Kidney epithelial cell (primary cell): ENCODE data around the gene SERPINA1. TPM values are rescaled to one million over a fixed set of nuclear protein-coding genes. Genes with fewer than 3 reads are reported as not detected.
A peak's percentile ranks its signal among the peaks of the same experiment; 100 is the strongest.

Source experiments
- DNase-seq: peaks from one replicate; pipeline ENCODE4 v3.0.0-alpha.2; 2010; ENCODE audit warnings: low read depth
- H3K27me3 ChIP-seq: 2 replicates; pipeline ENCODE4 v1.6.0; 2011; ENCODE audit warnings: low read length; ENCODE audit not compliant: control insufficient read depth, insufficient read depth
- H3K36me3 ChIP-seq: 2 replicates; pipeline ENCODE4 v1.5.1; 2011; ENCODE audit warnings: low read length; ENCODE audit not compliant: control insufficient read depth, insufficient read depth
- H3K4me3 ChIP-seq: 2 replicates; pipeline ENCODE4 v1.5.1; 2011; ENCODE audit warnings: low read depth, mild to moderate bottlenecking, control low read depth, low read length
- total RNA-seq: library from RNA; depleted of rRNA; stranded (reverse); fragments of >200 nt; gene quantifications from 2 replicates; pipeline ENCODE4 v1.2.3, GENCODE V29; 2015
- TF ChIP-seq, protein P1 (sequence below): IDR thresholded peaks from 2 replicates; pipeline ENCODE4 v1.5.1; 2011; ENCODE audit warnings: mild to moderate bottlenecking, moderate library complexity, low read length, control low read depth, inconsistent platforms; ENCODE audit not compliant: insufficient read depth, poor library complexity, severe bottlenecking

Gene SERPINA1
- 18.1 and 23.2 TPM in 2 replicates for total RNA-seq

DNA sequence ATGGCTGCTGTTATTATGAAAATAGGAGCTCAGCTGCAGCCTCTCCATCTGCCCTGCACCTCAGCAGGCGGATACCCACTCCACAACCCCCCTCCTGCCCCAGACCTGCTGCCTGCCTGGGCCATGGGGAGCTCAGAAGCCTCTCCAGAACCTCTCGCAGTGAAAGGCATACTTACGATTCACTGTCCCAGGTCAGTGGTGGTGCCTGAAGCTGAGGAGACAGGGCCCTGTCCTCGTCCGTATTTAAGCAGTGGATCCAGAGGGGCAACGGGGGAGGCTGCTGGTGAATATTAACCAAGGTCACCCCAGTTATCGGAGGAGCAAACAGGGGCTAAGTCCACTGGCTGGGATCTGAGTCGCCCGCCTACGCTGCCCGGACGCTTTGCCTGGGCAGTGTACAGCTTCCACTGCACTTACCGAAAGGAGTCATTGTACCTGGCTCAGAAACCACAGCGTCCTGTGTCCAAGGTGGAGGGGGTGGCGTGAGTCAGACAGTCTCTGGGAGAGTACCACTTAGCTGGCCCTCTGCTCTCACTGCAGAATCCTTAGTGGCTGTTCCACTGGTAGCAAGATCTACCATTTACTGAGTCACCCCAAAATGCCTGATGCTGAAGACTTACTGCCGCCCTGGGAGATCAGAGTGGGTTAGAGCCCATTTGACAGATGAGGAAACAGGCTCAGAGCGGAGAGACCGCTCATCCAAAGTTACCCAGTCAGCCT lies at the start of gene SERPINA1:
SERPINA1 (minus strand) TSS at position 219 of the 720 bp plus-strand sequence. CDS start 5,365 bp downstream, outside the sequence.
- TF ChIP-seq, protein P1, sequence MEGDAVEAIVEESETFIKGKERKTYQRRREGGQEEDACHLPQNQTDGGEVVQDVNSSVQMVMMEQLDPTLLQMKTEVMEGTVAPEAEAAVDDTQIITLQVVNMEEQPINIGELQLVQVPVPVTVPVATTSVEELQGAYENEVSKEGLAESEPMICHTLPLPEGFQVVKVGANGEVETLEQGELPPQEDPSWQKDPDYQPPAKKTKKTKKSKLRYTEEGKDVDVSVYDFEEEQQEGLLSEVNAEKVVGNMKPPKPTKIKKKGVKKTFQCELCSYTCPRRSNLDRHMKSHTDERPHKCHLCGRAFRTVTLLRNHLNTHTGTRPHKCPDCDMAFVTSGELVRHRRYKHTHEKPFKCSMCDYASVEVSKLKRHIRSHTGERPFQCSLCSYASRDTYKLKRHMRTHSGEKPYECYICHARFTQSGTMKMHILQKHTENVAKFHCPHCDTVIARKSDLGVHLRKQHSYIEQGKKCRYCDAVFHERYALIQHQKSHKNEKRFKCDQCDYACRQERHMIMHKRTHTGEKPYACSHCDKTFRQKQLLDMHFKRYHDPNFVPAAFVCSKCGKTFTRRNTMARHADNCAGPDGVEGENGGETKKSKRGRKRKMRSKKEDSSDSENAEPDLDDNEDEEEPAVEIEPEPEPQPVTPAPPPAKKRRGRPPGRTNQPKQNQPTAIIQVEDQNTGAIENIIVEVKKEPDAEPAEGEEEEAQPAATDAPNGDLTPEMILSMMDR = no peak
- Histone ChIP-seq H3K36me3 (no peaks in the 10 kb centered on the region), H3K27me3 (no peaks in the 10 kb centered on the region), H3K4me3 (peak within 1 kb of the TSS; percentile 4)
- peak; percentile 71 for DNase-seq

DNA sequence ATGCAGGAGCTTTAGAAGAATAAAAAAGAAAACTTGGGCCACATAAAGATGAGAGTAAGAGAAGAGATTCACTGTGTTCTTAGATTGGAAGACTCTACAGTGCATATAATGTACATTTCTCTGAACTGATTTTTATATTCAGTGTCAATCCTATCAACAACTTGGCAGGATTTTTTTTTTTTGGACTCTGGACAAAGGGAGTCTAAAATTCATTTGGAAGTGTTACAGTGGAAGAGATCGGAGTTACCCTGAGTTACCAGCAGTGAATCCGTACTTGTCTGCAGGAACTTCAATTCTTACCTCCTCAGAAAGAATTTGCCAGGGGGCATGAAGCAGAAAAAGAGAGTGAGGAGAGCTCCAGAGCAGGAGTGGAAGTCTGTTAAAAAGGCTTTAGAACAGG lies 40.2 kb upstream of the SERPINA1 start:
- Histone ChIP-seq H3K36me3 (no peaks in the 10 kb centered on the region), H3K27me3 (peaks cover 5% of the 10 kb centered on the region), H3K4me3 (no peak overlapping the region)
- DNase-seq = no peak
- TF ChIP-seq, protein P1 = no peak

DNA sequence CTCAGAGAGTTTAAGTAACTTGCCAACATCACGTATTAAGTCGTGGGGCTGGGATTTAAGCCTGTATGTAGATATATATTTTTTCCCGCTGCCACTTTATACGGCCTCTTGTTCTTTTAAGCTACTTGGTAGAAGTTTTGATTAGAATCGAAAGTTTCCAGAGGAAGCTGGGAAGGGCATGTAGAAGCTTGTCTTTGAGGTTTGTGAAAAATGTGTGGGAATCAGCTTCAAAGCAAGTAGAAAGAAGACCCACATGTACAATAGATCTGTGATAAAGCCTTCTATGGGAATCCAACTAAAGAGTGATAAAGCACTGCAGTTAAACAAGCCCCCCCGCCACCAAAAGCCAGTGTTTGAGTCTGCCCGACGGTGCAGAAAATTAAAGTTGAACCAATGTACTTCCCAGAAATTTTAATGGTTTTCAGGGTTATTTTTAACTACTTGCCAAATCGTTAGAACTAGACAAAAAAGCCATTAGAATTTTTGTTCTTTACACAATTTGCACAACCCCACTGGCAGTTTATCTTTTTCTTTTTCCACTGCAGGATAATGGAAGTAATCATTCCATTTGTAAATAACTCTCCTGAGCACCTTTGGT lies 38.7 kb upstream of the SERPINA1 start:
- Histone ChIP-seq H3K4me3 (no peak overlapping the region), H3K36me3 (no peaks in the 10 kb centered on the region), H3K27me3 (peaks cover 5% of the 10 kb centered on the region)
- TF ChIP-seq, protein P1 = no peak
- no peak for DNase-seq

DNA sequence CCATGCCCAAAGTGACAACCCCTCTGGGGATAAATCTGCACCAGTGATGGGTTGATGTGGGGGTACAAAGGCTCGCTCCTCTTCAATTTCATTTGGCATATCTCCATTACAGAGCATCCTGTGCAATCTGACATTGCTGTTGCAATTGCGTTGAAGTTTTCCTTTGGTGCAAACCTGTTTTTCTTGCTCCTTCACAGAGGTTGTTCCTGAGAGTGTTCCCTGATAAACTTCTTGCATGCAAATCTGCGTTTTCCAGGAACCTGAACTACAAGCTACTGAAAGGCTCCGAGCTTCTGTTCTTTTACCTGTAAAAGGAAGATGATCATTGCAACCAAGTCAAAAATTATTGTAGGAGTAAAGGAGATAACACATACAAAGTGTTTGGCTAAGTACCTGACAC lies 38.1 kb upstream of the SERPINA1 start:
- TF ChIP-seq, protein P1 = no peak
- no peak for DNase-seq
- H3K36me3 ChIP-seq = no peaks in the 10 kb centered on the region
- H3K4me3 ChIP-seq = no peak overlapping the region
- peaks cover 5% of the 10 kb centered on the region for H3K27me3 ChIP-seq

DNA sequence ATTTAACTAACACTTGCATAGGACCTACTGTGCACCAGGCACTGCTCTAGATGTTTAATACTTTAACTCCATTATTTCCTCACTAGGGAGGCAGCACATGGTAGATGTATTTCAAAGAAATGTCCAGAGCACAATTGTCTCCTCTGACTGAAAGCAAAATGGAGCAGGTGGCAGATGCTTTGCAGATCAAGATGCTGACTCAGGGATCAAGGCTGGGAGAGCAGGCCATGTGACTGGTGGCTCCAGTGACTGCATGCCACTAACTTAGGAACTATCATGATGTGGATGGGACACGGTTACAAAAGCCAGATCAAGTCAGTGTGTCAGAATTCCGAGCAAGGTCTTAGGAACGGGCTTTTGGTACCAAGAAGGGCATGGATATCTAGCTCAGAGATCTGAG lies 36.0 kb upstream of the SERPINA1 start:
- H3K27me3 ChIP-seq = peaks cover 5% of the 10 kb centered on the region
- no peak overlapping the region for H3K4me3 ChIP-seq
- H3K36me3 ChIP-seq = no peaks in the 10 kb centered on the region
- TF ChIP-seq, protein P1 = no peak
- no peak for DNase-seq
